GM23248 (cell line): ENCODE measurements around the gene SPTB.

ENCODE experiments used
- EZH2 ChIP-seq: fragments of 200-600 bp; sonication (generic); IDR thresholded peaks from 2 replicates; pipeline ENCODE4 v1.6.1; 2018; ENCODE audit warnings: antibody characterized with exemption, mild to moderate bottlenecking; ENCODE audit not compliant: insufficient read depth, poor library complexity, severe bottlenecking
- EZH2phosphoT487 ChIP-seq: fragments of 200-600 bp; sonication (generic); IDR thresholded peaks from 2 replicates; pipeline ENCODE4 v1.6.1; 2018; ENCODE audit warnings: antibody characterized with exemption, moderate library complexity, mild to moderate bottlenecking, low read depth; ENCODE audit not compliant: insufficient read depth

DNA sequence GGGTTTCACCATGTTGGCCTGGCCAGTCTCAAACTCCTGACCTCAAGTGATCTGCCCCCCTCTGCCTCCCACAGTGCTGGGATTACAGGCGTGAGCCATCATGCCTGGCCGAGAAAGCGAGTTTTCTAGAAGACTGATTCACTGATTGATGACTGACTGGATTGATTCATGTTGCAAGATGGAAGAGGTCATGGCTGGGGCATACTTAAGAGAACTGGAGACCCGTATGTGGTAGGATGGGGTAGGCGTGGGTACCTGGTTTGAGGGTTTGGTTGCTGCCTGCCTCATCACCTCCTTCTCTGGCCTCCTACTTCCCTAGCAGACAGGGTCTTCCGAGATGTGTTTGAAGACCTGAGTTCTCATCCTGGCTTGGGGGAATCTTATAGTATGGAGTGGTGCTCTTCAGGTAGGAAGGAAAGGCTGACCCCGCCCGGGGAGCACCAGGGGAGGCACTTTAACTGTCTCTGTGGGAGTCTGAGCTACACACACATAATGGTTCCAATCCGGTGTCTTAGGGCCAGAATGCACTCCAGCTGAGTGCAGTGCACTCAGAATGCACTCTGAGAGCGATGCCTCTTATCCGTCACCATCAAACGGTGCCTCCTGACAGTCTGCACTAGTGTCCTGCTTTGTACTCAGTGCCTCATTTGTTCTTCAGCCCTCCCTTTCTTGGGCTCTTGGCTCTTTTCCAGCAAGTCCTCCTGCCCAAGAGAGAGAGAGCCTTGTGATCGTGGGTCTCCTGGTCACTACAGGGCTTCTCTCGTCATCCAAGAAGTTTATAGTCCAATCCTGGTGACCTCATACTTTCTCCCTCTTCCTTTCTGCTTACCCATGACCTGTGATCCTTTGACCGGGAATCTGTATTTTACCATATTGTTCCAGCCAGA is 155.8 kb downstream of the SPTB start:
- TF ChIP-seq EZH2: no peak
- TF ChIP-seq EZH2phosphoT487: no peak
